Cardiac muscle cell (in vitro differentiated cells and primary cell): Measurements from ENCODE around the gene PROKR1. TPM values are rescaled to one million over a fixed set of nuclear protein-coding genes. Genes with fewer than 3 reads are reported as not detected.
"Not testable (repeated sequence)": the region's sequence is repeated elsewhere in the genome, so short reads cannot be mapped to it uniquely, and the experiment has no call there.

Experiments used
- DNase-seq, 2 donors: peaks; one replicate each; pipeline versions ENCODE4 v3.0.0 to v3.0.0-alpha.2; 2010 to 2017; ENCODE audit warnings: low read depth in 1 of 2, low spot score in 1 of 2
- H3K27ac ChIP-seq: fragments of 200-600 bp; sonication (generic); 2 replicates; pipeline ENCODE4 v1.5.1; 2016
- H3K27me3 ChIP-seq: fragments of 200-600 bp; sonication (generic); 2 replicates; pipeline ENCODE4 v1.6.0; 2016; ENCODE audit warnings: control low read depth
- H3K36me3 ChIP-seq: fragments of 200-600 bp; sonication (generic); 2 replicates; pipeline ENCODE4 v1.5.1; 2016; ENCODE audit warnings: control low read depth
- H3K4me1 ChIP-seq: fragments of 200-600 bp; sonication (generic); 2 replicates; pipeline ENCODE4 v1.8.1; 2017; ENCODE audit warnings: low read depth, mild to moderate bottlenecking, mixed run types
- H3K4me3 ChIP-seq: fragments of 200-600 bp; sonication (generic); 2 replicates; pipeline ENCODE4 v1.5.1; 2016; ENCODE audit warnings: mild to moderate bottlenecking
- H3K9me3 ChIP-seq: fragments of 200-600 bp; sonication (generic); 2 replicates; pipeline ENCODE4 v1.5.1; 2017; ENCODE audit warnings: low read depth, mild to moderate bottlenecking, control low read depth
- polyA plus RNA-seq: library from polyadenylated mRNA; unstranded; fragments of >200 nt; fragmentation: Nextera tagmentation; extraction: Ambion mirVana; gene quantifications from 2 replicates; pipeline ENCODE4 v1.2.1, GENCODE V29; 2016
- total RNA-seq: library from RNA; depleted of rRNA; stranded (reverse); fragments of >200 nt; gene quantifications from 2 replicates; pipeline ENCODE4 v1.2.3, GENCODE V29; 2016
- TF ChIP-seq, protein P1 (sequence below): IDR thresholded peaks from 2 replicates; pipeline ENCODE4 v1.5.1; 2012; ENCODE audit warnings: low read depth, mild to moderate bottlenecking, low read length

The PROKR1 gene
- total and polyA plus RNA-seq, 2 experiments from 2014 or later, result 0.06 TPM; not detected in 1

DNA sequence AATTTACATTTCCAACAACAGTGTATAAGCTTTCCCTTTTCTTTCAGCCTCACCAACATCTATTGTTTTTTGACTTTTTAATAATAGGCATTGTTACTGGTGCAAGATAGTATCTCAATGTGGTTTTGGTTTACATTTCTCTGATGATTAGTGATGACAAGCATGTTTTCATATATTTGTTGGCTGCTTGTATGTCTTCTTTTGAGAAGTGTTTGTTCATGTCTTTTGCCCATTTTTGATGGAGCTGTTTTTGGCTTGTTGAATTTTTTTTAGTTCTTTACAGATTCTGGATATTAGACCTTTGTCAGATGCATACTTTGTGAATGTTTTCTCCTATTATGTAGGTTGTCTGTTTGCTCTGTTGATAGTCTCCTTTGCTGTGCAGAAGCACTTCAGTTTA is 32.1 kb downstream of the PROKR1 start:
- TF ChIP-seq, protein P1, sequence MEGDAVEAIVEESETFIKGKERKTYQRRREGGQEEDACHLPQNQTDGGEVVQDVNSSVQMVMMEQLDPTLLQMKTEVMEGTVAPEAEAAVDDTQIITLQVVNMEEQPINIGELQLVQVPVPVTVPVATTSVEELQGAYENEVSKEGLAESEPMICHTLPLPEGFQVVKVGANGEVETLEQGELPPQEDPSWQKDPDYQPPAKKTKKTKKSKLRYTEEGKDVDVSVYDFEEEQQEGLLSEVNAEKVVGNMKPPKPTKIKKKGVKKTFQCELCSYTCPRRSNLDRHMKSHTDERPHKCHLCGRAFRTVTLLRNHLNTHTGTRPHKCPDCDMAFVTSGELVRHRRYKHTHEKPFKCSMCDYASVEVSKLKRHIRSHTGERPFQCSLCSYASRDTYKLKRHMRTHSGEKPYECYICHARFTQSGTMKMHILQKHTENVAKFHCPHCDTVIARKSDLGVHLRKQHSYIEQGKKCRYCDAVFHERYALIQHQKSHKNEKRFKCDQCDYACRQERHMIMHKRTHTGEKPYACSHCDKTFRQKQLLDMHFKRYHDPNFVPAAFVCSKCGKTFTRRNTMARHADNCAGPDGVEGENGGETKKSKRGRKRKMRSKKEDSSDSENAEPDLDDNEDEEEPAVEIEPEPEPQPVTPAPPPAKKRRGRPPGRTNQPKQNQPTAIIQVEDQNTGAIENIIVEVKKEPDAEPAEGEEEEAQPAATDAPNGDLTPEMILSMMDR, result no peak
- no peak overlapping the region for H3K4me3 ChIP-seq
- no peaks in the 10 kb centered on the region for H3K27me3 ChIP-seq
- no peak overlapping the region for H3K27ac ChIP-seq
- no peak for DNase-seq
- H3K4me1 ChIP-seq, result no peaks in the 10 kb centered on the region
- H3K9me3 ChIP-seq, result no peaks in the 10 kb centered on the region
- no peaks in the 10 kb centered on the region for H3K36me3 ChIP-seq

DNA sequence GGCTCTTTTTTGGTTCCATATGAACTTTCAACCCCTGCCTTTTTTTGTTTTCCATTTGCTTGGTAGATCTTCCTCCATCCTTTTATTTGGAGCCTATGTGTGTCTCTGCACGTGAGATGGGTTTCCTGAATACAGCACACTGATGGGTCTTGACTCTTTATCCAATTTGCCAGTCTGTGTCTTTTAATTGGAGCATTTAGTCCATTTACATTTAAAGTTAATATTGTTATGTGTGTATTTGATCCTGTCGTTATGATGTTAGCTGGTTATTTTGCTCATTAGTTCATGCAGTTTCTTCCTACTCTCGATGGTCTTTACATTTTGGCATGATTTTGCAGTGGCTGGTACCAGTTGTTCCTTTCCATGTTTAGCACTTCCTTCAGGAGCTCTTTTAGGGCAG is 34.5 kb downstream of the PROKR1 start:
- not testable (repeated sequence) for H3K27ac ChIP-seq, H3K36me3 ChIP-seq, H3K27me3 ChIP-seq, H3K9me3 ChIP-seq, H3K4me1 ChIP-seq, DNase-seq, H3K4me3 ChIP-seq

DNA sequence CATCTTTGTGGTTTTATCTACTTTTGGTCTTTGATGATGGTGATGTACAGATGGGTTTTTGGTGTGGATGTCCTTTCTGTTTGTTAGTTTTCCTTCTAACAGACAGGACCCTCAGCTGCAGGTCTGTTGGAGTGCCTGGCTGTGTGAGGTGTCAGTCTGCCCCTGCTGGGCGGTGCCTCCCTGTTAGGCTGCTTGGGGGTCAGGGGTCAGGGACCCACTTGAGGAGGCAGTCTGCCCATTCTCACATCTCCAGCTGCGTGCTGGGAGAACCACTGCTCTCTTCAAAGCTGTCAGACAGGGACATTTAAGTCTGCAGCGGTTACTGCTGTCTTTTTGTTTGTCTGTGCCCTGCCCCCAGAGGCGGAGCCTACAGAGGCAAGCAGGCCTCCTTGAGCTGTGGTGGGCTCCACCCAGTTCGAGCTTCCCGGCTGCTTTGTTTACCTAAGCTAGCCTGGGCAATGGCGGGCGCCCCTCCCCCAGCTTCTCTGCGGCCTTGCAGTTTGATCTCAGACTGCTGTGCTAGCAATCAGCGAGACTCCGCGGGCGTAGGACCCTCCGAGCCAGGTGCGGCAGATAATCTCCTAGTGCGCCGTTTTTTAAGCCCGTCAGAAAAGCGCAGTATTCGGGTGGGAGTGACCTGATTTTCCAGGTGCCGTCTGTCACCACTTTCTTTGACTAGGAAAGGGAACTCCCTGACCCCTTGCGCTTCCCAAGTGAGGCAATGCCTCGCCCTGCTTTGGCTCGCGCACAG is 36.0 kb downstream of the PROKR1 start:
- H3K27ac ChIP-seq, result peak overlapping the region; percentile 82

DNA sequence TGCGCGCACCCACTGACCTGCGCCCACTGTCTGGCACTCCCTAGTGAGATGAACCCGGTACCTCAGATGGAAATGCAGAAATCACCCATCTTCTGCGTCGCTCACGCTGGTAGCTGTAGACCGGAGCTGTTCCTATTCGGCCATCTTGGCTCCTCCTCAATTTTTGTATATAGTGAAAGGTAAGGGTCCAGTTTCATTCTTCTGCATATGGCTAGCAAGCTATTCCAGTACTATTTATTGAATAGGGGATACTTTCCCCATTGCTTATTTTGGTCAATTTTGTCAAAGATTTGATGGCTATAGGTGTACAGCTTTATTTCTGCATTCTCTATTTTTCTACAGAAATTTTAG is 36.5 kb downstream of the PROKR1 start:
- DNase-seq, H3K27me3 ChIP-seq, H3K36me3 ChIP-seq, H3K4me1 ChIP-seq, H3K9me3 ChIP-seq: not testable (repeated sequence)
- peak overlapping the region; percentile 82 for H3K27ac ChIP-seq
- H3K4me3 ChIP-seq, result peak overlapping the region; percentile 15

More for the DNA sequence above, 36.0 kb downstream of the PROKR1 start:
- H3K4me3 ChIP-seq, result peak overlapping the region; percentile 15
- H3K27me3 ChIP-seq, H3K4me1 ChIP-seq, H3K36me3 ChIP-seq, H3K9me3 ChIP-seq: not testable (repeated sequence)
- DNase-seq, result peak; percentile 33

DNA sequence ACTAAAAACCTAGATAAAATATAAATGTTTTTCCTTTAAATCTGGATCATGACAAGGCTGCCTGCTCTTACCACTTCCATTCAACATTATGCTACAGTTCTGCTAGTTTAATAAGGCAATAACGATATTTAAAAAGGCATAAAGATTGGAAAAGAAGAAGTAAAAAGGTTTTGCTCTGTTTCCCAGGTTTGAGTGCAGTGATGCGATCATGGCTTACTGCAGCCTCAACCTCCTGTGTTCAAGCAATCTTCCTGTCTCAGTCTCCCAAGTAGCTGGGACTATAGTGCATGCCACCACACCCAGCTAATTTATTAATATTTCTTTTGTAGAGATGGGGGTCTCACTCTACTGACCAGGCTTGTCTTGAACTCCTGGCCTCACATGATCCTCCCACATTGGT is 40.8 kb downstream of the PROKR1 start:
- Histone ChIP-seq H3K4me3 (no peak overlapping the region), H3K4me1 (no peaks in the 10 kb centered on the region), H3K36me3 (no peaks in the 10 kb centered on the region), H3K27ac (no peak overlapping the region), H3K9me3 (no peaks in the 10 kb centered on the region), H3K27me3 (no peaks in the 10 kb centered on the region)
- TF ChIP-seq, protein P1, result no peak
- no peak for DNase-seq

DNA sequence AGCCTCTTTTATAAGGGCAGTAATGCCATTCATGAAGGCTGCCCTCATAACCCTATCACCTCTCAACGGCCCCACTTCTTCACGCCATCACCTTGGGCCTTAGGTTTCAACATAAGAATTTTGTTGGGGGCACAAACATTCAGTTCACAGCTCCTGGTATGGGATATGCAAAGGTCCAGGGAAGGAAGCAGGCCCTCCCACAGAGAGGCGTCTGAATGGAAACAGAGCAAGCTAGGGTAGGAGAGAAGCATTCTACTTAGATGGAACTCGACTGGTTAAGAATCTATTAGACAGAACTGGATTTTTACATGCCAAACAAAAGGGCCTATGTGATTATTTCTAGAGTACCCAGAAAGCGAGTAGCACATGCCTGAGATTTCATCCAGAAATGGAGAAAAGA is 42.8 kb downstream of the PROKR1 start:
- Histone ChIP-seq H3K4me1 (no peaks in the 10 kb centered on the region), H3K27ac (no peak overlapping the region), H3K9me3 (no peaks in the 10 kb centered on the region), H3K36me3 (no peaks in the 10 kb centered on the region), H3K4me3 (no peak overlapping the region), H3K27me3 (no peaks in the 10 kb centered on the region)
- TF ChIP-seq, protein P1, result no peak
- DNase-seq, result no peak

DNA sequence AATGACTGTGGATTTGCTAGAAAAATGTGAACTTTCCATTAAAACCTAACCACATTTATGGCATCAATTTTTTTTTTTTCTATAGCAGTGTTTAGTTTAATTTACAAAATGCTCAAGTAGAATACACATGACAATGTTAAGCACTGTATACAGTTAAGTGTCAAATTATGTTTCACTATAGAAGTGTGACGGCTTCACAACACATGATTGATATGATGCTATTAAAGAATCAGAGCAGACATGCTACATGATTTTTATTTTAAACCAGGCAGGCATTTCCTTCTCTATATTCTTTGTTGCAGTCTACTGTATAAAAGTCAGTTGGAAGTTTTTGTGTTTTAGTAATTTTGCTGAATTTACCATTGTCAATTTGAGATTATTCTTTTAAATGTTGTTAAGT is 43.6 kb downstream of the PROKR1 start:
- Histone ChIP-seq H3K4me1 (no peaks in the 10 kb centered on the region), H3K9me3 (no peaks in the 10 kb centered on the region), H3K4me3 (no peak overlapping the region), H3K27ac (no peak overlapping the region), H3K36me3 (no peaks in the 10 kb centered on the region), H3K27me3 (no peaks in the 10 kb centered on the region)
- TF ChIP-seq, protein P1, result no peak
- DNase-seq, result no peak
